Kidney epithelial cell (primary cell): ENCODE data around the gene CELSR2. TPM values are rescaled to one million over a fixed set of nuclear protein-coding genes. Genes with fewer than 3 reads are reported as not detected.

Experiments
- DNase-seq: peaks from one replicate; pipeline ENCODE4 v3.0.0-alpha.2; 2010; ENCODE audit warnings: low read depth
- H3K27me3 ChIP-seq: 2 replicates; pipeline ENCODE4 v1.6.0; 2011; ENCODE audit warnings: low read length; ENCODE audit not compliant: control insufficient read depth, insufficient read depth
- H3K36me3 ChIP-seq: 2 replicates; pipeline ENCODE4 v1.5.1; 2011; ENCODE audit warnings: low read length; ENCODE audit not compliant: control insufficient read depth, insufficient read depth
- H3K4me3 ChIP-seq: 2 replicates; pipeline ENCODE4 v1.5.1; 2011; ENCODE audit warnings: low read depth, mild to moderate bottlenecking, control low read depth, low read length
- total RNA-seq: library from RNA; depleted of rRNA; stranded (reverse); fragments of >200 nt; gene quantifications from 2 replicates; pipeline ENCODE4 v1.2.3, GENCODE V29; 2015
- TF ChIP-seq, protein P1 (sequence below): IDR thresholded peaks from 2 replicates; pipeline ENCODE4 v1.5.1; 2011; ENCODE audit warnings: mild to moderate bottlenecking, moderate library complexity, low read length, control low read depth, inconsistent platforms; ENCODE audit not compliant: insufficient read depth, poor library complexity, severe bottlenecking

CELSR2 gene
- total RNA-seq, 1 donor from 2014 or later: 18.1 TPM

DNA sequence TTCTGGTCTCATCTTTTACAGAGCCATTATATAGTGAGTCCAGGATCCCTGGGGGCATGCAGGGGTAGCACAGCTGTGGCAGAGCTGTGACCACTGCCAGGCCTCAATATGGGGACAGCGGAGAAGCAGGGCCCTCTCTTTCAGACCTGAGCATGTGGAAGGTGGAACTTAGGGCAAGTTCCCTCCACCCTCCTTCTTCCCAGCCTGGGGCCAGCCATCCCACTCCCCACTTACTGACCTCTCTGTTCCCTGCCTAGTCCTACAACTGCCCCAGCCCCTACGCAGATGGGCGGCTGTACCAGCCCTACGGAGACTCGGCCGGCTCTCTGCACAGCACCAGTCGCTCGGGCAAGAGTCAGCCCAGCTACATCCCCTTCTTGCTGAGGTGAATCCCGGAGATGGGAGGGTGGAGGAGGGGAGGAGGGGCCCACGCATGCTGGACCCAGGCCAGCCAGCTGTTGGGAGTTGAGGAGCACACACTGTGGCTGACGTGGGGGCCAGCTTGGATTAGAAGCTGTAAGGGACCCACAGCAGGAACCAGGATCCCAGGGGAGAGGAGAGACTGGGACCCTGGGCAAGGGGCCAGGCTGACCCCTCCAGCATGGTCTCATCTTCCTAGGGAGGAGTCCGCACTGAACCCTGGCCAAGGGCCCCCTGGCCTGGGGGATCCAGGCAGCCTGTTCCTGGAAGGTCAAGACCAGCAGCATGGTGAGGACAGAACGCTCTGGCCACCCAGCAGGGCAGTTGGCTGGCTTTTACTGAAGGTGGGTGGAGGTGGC, 22.9 kb downstream of the CELSR2 start:
- Histone ChIP-seq H3K36me3 (peaks cover 5% of the 10 kb centered on the region), H3K27me3 (no peaks in the 10 kb centered on the region), H3K4me3 (no peak overlapping the region)
- no peak for DNase-seq
- TF ChIP-seq, protein P1, sequence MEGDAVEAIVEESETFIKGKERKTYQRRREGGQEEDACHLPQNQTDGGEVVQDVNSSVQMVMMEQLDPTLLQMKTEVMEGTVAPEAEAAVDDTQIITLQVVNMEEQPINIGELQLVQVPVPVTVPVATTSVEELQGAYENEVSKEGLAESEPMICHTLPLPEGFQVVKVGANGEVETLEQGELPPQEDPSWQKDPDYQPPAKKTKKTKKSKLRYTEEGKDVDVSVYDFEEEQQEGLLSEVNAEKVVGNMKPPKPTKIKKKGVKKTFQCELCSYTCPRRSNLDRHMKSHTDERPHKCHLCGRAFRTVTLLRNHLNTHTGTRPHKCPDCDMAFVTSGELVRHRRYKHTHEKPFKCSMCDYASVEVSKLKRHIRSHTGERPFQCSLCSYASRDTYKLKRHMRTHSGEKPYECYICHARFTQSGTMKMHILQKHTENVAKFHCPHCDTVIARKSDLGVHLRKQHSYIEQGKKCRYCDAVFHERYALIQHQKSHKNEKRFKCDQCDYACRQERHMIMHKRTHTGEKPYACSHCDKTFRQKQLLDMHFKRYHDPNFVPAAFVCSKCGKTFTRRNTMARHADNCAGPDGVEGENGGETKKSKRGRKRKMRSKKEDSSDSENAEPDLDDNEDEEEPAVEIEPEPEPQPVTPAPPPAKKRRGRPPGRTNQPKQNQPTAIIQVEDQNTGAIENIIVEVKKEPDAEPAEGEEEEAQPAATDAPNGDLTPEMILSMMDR: no peak

- TF ChIP-seq, protein P1: no peak
- H3K4me3 ChIP-seq: no peak overlapping the region
- no peak for DNase-seq
- H3K27me3 ChIP-seq: no peaks in the 10 kb centered on the region
- peaks cover 5% of the 10 kb centered on the region for H3K36me3 ChIP-seq
Measured at GRCh38 chr1:109272831-109273547, 23.6 kb downstream of the CELSR2 start.

DNA sequence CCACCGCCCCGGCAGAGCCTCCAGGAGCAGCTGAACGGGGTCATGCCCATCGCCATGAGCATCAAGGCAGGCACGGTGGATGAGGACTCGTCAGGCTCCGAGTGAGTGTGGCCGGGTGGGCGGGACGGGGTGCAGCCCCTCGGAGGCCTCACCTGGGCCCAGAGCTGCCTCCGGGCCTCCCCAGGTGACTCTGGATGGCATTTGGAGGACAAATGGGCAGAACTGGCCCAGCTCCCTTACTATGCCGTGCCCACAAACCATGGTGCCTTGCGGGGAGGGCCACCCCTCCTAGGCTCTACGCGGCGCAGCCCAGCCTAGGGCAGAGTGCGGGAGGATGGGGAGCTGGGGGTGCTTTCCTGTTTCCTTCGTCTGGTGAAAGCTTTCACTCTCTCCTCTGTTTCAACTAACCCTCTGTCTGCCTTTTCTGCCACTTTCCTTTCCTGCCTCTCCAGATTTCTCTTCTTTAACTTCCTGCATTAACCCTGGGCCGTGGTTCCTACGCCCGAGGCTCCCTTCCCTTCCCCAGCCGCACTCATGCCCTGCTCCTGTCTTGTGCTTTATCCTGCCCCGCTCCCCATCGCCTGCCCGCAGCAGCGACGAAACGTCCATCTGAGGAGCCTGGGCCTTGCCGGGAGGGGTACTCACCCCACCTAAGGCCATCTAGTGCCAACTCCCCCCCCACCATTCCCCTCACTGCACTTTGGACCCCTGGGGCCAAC, 24.4 kb downstream of the CELSR2 start:
- TF ChIP-seq, protein P1: no peak
- Histone ChIP-seq H3K36me3 (peaks cover 5% of the 10 kb centered on the region), H3K4me3 (peak overlapping the region; percentile 4), H3K27me3 (no peaks in the 10 kb centered on the region)
- DNase-seq: no peak

GRCh38 chr1:109274533-109275476, 25.5 kb downstream of the CELSR2 start:
- peaks cover 4% of the 10 kb centered on the region for H3K36me3 ChIP-seq
- H3K4me3 ChIP-seq: peak overlapping the region; percentile 3
- TF ChIP-seq, protein P1: no peak
- H3K27me3 ChIP-seq: no peaks in the 10 kb centered on the region
- peak; percentile 79 for DNase-seq

DNA sequence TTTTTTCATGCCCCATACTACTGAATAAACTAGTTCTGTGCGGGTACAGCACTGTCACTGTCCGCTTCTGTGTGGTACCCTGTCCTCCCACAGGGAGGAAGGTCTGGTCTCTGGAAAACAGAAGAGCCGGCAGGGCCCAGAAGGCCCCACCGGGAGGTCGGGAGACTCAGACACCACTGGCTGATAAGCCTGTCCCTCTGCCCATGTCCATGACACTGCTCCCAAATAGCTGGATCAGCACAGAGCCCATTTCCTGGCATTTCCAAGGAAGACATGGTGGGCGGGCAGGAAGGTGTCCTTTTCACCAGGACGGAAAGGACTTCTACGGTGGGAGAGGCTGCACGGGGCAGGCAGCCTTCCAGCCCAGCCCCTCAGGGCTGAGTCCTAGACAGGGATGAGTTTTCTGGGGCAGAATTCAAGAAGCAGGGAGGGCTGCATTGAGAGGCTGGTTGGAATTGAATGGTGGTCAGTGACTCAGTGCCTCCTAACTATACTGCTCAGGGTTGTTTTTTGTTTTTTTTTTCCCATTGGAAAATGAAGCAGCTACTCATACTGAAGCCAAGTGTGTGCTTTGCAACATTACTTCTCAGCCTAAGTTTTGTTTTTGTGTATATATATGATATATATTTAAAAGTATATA, 26.5 kb downstream of the CELSR2 start:
- TF ChIP-seq, protein P1: no peak
- peak; percentile 60 for DNase-seq
- peaks cover 4% of the 10 kb centered on the region for H3K36me3 ChIP-seq
- no peak overlapping the region for H3K4me3 ChIP-seq
- H3K27me3 ChIP-seq: no peaks in the 10 kb centered on the region
